Germinal center (tissue), 1 donor: ENCODE data around the gene C22orf39.

Source experiments
- DNase-seq: peaks from one replicate; pipeline ENCODE4 v3.0.0; 2012; ENCODE audit warnings: mixed read lengths, low spot score

The C22orf39 gene

GRCh38 chr22:19447330-19448075, at the start of gene C22orf39:
C22orf39 (minus strand) TSS chr22:19447711; CDS start chr22:19447688, 23 bp downstream.
- peak; percentile 97 for DNase-seq

- no peak for DNase-seq
Observed at GRCh38 chr22:19497245-19497644, 49.7 kb upstream of the C22orf39 start.

DNA sequence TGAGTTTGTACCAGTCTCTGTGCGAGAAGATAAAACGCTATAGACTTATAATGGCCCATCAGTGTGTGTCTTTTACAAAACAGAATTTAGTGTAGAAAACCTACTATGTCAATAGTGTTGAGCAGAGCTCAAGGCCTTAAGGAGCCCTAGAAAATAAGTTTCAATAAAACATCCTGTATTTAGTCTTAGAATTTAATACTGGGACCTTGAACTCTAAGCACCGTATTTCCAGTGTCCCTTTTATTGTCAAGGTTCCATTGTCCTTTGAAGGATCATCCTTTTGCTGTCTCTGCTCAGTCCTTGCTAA, 48.8 kb upstream of the C22orf39 start:
- no peak for DNase-seq

DNA sequence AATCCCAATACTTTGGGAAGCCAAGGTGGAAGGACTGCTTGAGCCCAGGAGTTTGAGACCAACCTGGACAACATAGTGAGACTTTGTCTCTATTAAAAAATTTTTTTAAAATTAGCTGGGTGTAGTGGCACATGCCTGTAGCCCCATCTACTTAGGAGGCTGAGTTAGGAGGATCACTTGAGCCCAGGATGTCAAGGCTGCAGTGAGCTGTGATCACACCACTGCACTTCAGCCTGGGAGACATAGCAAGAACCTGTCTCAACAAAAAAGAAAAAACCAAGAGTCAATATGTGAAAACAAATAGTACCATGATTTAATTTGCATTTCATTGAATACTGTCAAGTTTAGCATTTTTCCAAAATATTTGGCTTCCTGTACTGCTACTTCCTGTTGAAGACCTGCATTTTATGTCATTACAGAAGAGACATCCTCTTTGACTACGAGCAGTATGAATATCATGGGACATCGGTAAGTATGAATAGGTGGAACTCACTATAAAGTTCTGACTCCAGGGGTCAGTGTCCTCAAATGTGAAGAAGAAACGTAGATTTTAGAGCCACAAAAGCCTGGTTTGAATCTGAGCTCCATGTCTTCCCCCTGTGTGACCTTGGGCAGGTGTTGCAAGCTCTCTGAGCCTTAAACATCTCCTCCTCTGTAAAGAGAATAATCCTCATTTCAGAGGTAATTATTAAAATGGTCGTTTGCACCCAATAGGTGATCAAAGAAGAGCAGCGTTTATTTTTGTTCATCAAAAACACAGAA, 48.2 kb upstream of the C22orf39 start:
- DNase-seq, result no peak

DNA sequence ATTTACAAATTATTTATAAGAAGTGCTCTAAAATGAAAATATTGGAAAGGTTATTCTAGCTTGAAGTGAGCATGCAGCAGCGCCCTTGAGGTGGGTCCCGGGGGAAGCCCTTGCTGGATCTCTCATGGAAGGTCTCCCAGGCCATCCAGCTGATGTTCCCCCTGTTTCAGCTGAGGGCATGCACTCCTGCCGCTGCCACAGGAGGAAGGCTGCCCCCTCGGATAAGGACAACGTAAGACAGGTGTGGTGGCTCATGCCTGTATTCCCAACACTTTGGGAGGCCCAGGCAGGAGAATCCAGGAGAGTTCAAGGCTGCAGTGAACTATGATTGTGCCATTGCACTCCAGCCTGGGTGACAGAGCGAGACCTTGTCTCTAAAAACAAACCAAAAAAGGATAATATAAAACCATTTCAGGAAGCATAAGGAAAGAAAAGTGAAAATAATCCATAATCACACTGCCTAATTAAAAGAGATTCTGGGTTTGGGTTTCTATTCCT, 47.2 kb upstream of the C22orf39 start:
- DNase-seq, result no peak

- DNase-seq, result no peak
Observed at GRCh38 chr22:19494001-19494560, 46.6 kb upstream of the C22orf39 start.

DNA sequence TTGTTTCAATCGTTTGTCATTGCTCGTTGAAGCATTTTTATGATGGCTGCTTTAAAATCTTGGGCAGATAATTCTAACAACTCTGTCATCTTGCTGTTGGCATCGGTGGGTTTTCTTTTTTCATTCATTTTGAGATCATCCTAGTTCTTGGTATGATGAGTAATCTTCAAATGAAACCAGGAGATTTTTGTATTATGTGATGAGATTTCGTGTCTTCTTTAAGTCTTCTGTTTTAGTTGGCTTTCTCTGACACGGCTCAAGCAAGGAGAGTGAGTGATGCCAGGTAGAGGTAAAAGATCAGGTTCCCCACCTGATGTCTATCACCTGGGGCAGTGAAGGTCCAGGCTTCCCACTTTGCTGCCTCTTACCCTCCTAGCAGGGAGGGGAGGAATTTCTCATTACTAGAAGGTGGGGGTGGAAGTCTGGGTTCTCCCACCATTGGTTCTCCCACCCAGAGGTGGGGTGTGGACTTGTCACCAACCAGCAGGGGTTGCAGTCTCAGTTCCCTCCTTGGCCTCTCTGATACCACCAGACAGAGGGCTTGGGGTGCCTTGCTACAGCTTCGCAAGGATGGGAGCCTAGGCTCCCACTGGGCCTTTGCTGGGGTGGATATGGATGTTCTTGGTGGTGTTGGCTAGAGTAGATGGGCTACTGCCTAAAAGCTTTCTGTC, 45.1 kb upstream of the C22orf39 start:
- no peak for DNase-seq

- no peak for DNase-seq
Observed at GRCh38 chr22:19490628-19491230, 43.2 kb upstream of the C22orf39 start.

DNA sequence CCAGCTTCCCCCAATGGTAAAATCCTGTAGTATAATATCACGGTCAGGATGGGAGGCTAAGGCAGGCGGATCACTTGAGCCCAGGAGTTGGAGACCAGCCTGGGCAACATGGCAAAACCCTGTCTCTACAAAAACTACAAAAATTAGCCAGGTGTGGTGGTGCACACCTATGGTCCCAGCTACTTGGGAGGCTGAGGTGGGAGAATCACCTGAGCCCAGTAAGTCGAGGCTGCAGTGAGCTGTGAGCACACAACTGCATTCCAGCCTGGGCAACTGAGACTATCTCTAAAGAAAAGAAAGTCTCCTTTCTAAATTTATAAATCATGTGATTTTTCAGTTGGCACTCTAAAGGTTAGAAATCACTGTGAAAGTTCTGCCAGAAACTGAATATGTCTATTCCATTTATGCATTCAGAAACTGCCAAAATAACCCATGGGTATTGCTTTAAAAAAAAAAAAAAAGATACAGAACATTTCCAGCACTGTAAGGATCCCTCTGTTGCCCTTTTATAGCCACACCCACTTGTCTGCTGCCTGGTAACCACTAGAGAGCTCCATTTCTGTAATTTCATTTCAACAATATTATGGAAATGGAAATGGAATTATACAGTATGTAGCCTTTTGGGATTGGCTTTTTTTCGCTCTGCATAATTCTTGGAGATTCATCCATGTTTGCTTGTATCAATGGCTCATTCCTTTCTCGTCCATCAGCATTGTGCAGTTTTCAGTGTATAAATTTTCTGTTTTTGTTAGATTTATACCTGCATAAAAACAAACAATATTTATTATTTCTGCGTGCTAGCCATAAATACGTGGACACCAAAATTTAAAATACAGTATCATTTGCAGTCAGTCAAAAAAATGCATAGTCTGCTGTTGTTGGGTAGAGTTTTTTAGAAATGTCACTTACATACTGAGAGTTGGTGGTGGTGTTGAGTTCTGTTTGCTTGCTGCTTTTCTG, 41.7 kb upstream of the C22orf39 start:
- no peak for DNase-seq

- DNase-seq, result no peak
Observed at GRCh38 chr22:19488285-19488684, 40.8 kb upstream of the C22orf39 start.

- DNase-seq, result no peak
Observed at GRCh38 chr22:19483481-19484244, 36.2 kb upstream of the C22orf39 start.

DNA sequence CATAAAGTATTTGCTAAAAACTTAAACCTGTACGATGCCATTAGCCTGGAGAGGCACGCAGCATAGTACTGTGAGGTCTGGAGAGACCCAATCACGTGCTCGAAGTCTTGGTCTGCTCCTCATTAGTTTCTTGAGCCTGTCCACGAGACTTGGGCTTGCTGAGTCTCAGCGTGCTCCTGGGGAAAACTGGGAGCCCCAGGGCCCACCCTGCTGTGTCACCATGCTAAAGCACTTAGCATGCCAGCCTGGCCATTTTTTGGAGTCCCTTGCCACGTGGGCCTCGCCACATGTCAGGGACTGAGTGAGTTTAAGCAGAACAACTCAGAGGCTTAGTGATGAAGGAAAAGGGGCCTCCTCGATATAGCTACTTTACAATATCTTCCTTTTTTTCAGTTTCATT, 34.8 kb upstream of the C22orf39 start:
- DNase-seq, result no peak

DNA sequence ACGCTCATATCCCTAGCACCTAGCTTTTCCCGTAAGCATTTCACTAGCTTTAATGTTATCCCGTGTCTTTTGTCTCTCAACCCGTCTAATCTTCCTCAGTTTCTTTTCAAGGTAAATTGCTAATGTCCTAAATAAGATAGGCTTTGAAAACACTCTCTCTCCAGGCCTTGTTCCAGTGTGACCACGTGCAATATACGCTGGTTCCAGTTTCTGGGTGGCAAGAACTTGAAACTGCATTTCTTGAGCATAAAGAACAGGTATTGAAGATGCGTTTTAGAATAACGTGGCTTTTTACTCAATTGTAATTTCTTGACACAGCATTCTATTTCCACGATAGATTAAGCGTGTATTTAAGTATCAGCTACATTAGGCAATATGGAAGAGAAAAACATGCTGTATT, 33.3 kb upstream of the C22orf39 start:
- no peak for DNase-seq

- DNase-seq, result no peak
Observed at GRCh38 chr22:19480173-19480568, 32.7 kb upstream of the C22orf39 start.

- peak; percentile 98 for DNase-seq
Observed at GRCh38 chr22:19479355-19480172, 32.1 kb upstream of the C22orf39 start, which contains the start of gene CDC45. CDC45 (plus strand) TSS chr22:19479920; CDS start chr22:19479969, 49 bp downstream.

DNA sequence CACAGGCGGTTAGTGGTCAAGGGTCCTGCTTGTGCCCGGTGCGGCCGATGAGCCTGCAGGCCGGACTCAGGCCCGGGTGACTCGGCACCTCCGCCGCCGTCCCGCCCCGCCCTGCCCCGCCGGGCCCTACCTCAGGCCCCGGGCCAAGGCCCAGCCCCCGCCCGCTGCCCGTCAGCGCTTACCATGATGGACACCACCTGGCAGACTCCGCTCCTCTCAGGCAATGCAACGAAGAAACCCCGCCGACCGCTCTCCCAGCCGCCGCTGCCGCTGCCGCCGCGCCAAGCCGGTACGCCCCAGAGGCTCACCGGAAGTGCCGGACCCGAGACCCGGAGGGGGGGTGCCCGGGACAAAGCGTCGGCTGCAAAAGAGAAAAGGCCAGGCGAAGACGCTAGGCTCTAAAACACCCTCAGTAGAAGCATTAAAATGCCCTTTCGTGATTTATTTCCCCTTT, 31.4 kb upstream of the C22orf39 start, which contains the start of gene UFD1:
Gene UFD1, minus strand, starts transcription at position 293 of the 454 bp plus-strand sequence. Its CDS starts 108 bp downstream, at position 185.
- DNase-seq, result peak; percentile 82

DNA sequence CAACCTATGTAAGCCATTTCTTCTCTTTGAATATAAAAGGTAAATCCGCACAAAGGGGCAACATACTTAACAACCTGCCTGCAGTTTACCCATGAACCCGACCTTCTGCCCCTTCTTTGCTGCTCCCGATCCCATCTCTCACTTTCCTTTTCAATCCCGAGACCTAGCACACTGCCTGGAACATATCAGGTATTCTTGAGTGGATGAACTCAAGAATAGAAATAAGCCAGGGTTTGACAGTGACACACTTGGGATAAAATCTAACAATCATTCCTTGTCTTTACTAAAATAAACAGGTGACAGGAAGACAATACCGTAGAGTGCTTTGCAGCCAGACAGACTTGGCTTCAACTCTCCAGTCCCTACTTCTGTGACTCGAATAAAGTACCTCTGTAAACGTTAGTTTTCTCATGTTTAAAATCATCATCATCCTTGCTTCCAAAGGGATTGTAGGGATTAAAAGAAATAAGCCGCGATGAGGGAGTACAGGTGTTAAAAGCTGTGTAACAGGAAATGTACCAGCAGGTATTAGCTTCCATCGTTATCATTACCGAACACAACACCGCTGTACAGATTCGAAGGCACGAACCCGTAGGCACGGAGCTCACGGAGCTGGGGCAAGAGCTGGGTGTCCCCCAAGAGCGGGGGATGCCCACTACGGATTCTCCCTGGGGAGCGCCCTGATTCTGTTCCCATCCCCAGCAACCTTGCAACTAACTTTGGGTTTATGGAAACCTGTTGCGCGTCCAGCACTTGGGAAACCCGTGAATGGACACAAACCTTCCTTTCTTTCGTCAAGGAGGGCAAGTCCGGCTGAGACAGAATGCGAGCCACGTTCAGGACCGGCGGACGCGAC, 30.8 kb upstream of the C22orf39 start:
- no peak for DNase-seq
